NB4 (cell line): ENCODE results near the gene KCTD21.

Experiments
- POLR2A ChIP-seq: IDR thresholded peaks from 2 replicates; pipeline ENCODE4 v1.6.1; 2011; ENCODE audit warnings: mild to moderate bottlenecking; ENCODE audit not compliant: insufficient read length; ENCODE audit errors: extremely low read depth
- TF ChIP-seq, protein P1 (sequence below): IDR thresholded peaks from 2 replicates; pipeline ENCODE4 v1.6.1; 2011; ENCODE audit warnings: low read depth, low read length

GRCh38 chr11:78194490-78194889 lies 6.1 kb upstream of the KCTD21 start:
- TF ChIP-seq POLR2A = no peak
- TF ChIP-seq, protein P1, sequence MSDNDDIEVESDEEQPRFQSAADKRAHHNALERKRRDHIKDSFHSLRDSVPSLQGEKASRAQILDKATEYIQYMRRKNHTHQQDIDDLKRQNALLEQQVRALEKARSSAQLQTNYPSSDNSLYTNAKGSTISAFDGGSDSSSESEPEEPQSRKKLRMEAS = no peak
